ENCODE measurements around the gene BIRC7.

BIRC7 gene

GRCh38 chr20:63268671-63269439 is 33.1 kb downstream of the BIRC7 start:
- no peak for DNase-seq

GRCh38 chr20:63269724-63270123 is 34.0 kb downstream of the BIRC7 start:
- no peak for DNase-seq

- DNase-seq, result peak; percentile 44
Measured at GRCh38 chr20:63270606-63271325, 35.1 kb downstream of the BIRC7 start.

- DNase-seq, result peak; percentile 66
Measured at GRCh38 chr20:63272105-63273058, 36.7 kb downstream of the BIRC7 start, which contains the start of gene ARFGAP1. ARFGAP1 (plus strand) TSS chr20:63272813; CDS start chr20:63275581, 2,768 bp downstream.

GRCh38 chr20:63273059-63273579 is 37.4 kb downstream of the BIRC7 start:
- no peak for DNase-seq

GRCh38 chr20:63273635-63274380 is 38.1 kb downstream of the BIRC7 start:
- no peak for DNase-seq

- DNase-seq, result no peak
Measured at GRCh38 chr20:63274381-63275228, 38.9 kb downstream of the BIRC7 start.

GRCh38 chr20:63275825-63276224 is 40.1 kb downstream of the BIRC7 start:
- no peak for DNase-seq

GRCh38 chr20:63276956-63277355 is 41.3 kb downstream of the BIRC7 start:
- no peak for DNase-seq

GRCh38 chr20:63277466-63278272 is 42.0 kb downstream of the BIRC7 start:
- no peak for DNase-seq

- DNase-seq, result no peak
Measured at GRCh38 chr20:63278661-63279060, 43.0 kb downstream of the BIRC7 start.

- DNase-seq, result no peak
Measured at GRCh38 chr20:63279931-63280330, 44.2 kb downstream of the BIRC7 start.

GRCh38 chr20:63280371-63280770 is 44.7 kb downstream of the BIRC7 start:
- DNase-seq, result no peak

- DNase-seq, result no peak
Measured at GRCh38 chr20:63280929-63281545, 45.3 kb downstream of the BIRC7 start.

- DNase-seq, result no peak
Measured at GRCh38 chr20:63281742-63282665, 46.3 kb downstream of the BIRC7 start.

GRCh38 chr20:63282946-63283345 is 47.2 kb downstream of the BIRC7 start:
- DNase-seq, result no peak

- DNase-seq, result no peak
Measured at GRCh38 chr20:63283397-63284082, 47.8 kb downstream of the BIRC7 start.

- DNase-seq, result no peak
Measured at GRCh38 chr20:63284083-63284440, 48.4 kb downstream of the BIRC7 start.

Data from MV-4-11 (cell line).